Measurements from ENCODE around the gene SDK1.

SDK1 gene

GRCh38 chr7:3893789-3894153 lies 592.7 kb downstream of the SDK1 start:
- no peak for DNase-seq

- DNase-seq, result no peak
Measured at GRCh38 chr7:3895341-3896116, 594.5 kb downstream of the SDK1 start.

- DNase-seq, result no peak
Measured at GRCh38 chr7:3896169-3896765, 595.2 kb downstream of the SDK1 start.

DNA sequence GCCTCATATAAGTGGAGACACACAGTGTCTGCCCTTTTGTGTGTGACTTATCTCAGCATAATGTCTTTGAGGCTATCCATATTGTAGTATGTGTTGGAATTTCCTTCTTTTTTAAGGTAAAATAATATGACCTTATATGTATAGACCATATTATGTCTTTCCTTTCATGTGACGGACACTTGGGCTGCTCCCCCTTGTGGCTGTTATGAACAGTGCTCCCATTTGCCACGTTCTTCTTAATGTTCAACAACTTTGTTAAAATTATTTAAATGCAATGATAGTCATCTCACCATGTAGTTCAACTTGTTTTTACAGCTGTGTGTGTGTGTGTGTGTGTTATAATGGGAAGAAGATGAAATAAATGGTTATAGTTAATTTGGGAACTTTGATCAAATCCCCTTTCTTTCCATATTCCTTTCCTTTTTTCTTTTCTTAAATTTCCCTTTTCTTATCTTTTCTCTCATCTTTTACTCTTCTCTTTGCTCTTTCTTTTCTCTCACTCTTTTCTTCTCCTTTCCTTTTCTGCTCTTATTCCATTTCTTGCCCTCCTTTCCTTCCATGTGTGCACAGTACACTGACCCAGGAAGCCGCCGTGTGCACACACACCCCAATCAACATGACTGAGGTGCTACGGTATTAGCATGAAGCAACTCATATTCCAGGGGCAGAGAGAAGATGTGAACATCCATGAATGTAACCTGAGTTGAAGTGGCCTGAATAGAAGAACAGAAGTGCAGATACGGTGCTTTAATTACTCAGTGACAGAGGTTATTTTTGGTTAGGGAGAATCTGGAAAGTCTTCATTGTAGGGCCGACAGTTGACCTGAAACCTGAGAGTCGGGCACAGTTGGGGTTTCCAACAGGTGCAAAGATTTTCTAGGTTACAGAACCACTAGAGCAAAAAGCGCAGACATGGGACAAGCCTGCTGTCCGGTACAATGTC lies 596.6 kb downstream of the SDK1 start:
- peak in 1 of 2 experiments; percentile 49 for DNase-seq

DNA sequence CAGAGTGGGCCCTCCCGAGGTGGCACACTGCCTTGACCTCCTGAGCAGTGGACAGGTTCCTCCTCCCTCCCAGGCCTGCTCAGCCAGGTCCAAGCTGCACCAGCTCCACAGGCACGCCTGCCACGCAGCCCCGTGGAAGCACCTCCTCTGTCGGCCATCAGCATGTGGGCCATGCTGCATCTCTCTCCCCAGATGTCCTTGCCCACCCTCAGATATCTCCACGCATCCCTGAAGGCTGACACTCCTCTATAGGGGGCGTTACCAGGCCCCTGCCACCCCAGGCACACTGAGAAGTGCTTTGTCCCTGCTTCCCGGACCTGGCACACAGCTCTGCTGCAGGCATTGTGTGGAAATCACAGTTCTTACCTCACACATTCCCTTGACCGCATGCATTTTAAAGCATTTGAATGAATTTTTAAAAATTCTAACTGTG lies 598.5 kb downstream of the SDK1 start:
- DNase-seq, result no peak

GRCh38 chr7:3908153-3908552 lies 607.1 kb downstream of the SDK1 start:
- DNase-seq, result no peak

- no peak for DNase-seq
Measured at GRCh38 chr7:3909128-3909527, 608.1 kb downstream of the SDK1 start.

- DNase-seq, result no peak
Measured at GRCh38 chr7:3910054-3910453, 609.0 kb downstream of the SDK1 start.

DNA sequence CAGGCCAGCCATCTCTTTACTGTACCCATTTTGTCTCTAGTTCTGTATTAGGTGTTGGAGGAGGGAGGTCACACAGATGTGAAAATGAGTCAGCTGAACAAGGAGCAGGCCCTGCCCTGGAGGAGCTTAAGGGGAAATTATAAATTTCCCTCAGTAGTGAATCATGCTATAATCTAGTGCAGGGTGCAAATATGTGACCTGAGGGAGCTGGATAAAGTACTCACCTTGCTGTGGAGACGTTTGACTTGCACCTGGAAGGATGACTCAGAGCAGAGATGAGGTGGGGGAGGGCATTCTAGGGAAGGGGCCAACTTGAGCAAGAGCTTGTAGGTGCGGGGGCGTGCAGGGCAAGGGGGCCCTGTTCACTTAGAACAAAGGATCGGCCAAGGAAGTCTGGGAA lies 610.6 kb downstream of the SDK1 start:
- no peak for DNase-seq

GRCh38 chr7:3912291-3912690 lies 611.2 kb downstream of the SDK1 start:
- DNase-seq, result no peak

- no peak for DNase-seq
Measured at GRCh38 chr7:3914051-3914775, 613.2 kb downstream of the SDK1 start.

- no peak for DNase-seq
Measured at GRCh38 chr7:3915337-3915878, 614.4 kb downstream of the SDK1 start.

GRCh38 chr7:3916146-3916545 lies 615.1 kb downstream of the SDK1 start:
- no peak for DNase-seq

- no peak for DNase-seq
Measured at GRCh38 chr7:3917436-3917835, 616.4 kb downstream of the SDK1 start.

GRCh38 chr7:3918576-3918975 lies 617.5 kb downstream of the SDK1 start:
- no peak for DNase-seq

DNA sequence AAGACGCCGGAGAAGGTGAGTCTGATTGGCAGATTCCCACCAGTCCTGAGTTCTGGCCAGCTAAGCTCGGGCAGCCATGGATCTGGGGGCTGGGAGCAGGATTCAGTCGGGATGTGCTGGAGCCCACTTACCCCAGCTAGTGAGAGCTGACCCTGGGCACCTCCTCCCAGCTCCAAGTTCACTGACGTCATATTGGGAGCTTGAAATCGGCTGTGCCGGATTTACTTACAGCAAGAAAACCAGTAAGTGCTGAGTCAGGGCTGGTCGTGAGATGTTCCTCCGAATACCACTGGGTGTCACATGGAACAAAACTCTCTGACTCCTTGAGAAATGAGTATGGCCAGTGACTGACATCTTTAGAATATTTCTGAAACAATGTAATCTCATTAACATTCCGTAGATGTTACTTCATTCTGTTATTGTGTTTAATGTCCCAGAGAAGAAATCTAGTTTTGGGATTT lies 621.2 kb downstream of the SDK1 start:
- peak; percentile 57 to 61 for DNase-seq

DNA sequence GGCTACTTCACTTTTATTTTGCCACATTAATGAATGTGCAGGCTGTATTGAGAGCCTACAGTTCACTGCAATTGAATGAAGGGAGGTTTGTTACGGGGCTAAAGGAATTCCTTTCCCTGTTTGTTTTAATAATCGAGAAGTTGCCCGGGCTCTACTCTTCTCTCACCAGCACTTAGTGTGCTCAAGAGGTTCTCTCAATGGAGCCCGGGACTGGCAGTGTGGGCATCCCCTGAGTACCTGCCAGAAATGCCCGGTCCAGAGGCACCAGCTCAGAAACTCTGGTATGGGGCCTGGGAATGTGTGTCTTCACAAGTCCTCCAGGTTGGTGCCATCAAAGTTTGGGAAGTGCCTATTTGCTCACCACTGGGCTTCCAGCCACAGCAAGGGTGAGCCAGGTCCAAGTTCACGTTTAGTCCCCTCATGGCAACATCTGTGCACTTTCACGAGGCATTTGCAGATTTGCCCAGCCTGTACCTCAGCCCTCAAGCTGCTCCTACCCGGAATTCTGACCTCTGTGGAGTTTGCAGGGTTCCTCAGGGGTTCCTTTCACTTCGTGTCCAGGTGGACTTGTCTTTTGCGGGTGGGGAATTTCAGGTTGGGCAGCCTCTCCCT lies 622.4 kb downstream of the SDK1 start:
- no peak for DNase-seq

DNA sequence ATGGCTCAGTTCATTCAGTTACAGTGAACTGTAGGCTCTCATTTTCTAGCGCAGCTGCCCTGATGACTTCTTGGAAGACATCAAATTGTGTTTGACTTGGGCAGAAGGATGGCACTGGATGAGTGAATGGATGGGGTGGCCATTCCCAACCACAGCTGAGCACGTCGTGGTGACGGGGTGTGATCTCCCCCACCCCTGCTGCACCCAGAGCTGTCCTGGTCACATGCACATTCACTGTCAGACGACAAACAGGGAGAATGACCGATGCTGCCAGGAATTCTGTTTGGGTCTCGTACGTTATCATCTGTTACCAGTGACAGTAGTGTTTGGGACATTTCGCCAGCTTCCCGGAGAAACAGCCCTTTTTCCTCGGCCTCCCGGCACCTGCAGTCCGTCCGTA lies 623.2 kb downstream of the SDK1 start:
- DNase-seq, result no peak

- no peak for DNase-seq
Measured at GRCh38 chr7:3927446-3928110, 626.5 kb downstream of the SDK1 start.

DNA sequence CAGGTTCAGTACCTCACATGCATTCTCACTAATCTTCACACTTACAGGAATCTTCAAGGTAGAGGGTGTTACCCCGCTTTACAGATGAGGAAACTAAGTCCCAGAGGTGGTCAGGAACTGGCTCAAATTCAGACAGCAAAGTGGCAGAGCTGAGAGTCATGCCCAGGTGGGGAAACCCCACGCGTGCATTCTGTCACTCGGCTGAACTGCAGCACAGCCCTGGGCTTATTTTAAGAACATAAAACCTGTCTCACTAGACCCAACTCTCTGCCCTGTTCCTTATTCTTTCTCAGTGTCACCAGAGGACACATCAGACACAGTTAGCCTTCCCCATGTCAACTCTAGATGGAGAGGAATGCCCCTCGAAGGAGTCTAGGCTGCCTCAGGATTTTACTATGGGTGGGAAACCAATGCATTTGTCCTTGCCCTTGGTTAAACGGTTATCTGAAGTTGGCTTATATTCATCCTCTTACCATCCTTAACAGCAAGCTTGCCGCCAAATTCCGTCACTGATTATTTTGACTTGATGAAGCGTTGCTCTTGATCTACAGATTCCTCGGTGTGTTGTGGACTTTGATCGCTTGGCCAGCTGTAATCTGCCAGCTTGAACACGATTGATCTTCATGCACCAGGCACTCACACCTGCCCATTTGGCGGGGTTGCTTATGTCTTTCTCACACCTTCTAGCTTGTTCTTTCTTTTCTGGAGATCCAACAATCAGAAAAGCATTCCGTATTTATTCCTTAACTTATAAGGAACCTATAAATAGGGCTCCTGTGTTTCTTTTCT lies 627.9 kb downstream of the SDK1 start:
- DNase-seq, result no peak

DNA sequence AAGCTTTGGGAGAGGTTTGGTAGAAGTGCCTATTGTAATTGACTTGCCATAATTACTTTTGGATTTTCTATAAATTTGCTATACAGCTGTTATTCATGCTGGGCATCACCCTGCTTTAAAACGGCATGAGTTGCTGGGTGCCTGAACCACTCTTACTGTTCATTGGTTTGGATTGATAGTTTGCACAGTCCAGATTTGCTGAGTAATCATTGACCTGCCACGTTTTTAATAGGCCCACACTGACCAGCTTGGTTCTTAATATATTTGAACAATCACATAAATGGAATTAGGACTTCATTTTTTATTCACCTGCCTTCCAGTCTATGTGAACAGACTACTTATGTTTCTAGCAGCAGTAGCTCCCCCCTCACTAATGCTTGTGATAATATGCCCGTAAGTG lies 630.8 kb downstream of the SDK1 start:
- no peak for DNase-seq

Measured in SW 1271 (cell line).